Measurements from ENCODE around the gene SPOP. TPM values are rescaled to one million over a fixed set of nuclear protein-coding genes. Genes with fewer than 3 reads are reported as not detected.

SPOP gene
- total RNA-seq, 2 donors from 2014 or later = 77.8 to 82.2 TPM

DNA sequence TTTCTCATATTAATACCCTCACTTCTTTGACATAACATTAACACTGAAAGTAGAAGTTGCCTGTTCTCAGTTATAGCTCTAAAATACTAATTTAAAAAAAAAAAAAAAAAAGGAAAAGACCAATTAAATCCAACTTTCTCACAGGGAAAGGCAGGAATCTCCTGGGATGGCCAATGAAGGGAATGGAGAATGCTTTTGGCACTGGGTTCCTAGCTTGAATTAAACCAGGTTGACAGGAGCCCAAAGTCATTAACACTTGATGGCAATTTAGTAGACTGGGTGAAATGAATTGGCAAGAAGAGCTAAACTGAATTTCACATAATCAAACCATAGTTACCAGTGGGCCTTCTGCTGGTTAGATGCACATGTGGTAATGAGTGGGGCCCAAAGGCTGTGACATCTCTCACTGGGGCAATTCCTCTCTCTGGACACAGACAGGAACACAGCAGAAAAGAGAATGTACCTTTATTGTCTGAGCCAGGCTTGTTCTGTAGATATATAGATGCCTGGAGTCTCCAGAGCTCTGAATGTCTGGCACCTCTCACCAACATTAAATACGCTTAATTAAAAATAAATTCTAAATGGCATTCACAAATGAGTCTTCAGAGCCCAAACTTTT, 64.6 kb downstream of the SPOP start:
- Mint-ChIP-seq H3K36me3 (ENCODE audit: insufficient read depth in 2 of 2) (peaks cover 11 to 22% of the 10 kb centered on the region in 2 donors), H3K4me1 (ENCODE audit: low read depth) (peaks cover 15% of the 10 kb centered on the region), H3K27ac (no peak overlapping the region), H3K27me3 (ENCODE audit: low read depth) (no peaks in the 10 kb centered on the region), H3K4me3 (no peak overlapping the region), H3K9me3 (no peaks in the 10 kb centered on the region)
- no peak for ATAC-seq (replicated peaks in 1 of 2)
- DNase-seq = no peak

DNA sequence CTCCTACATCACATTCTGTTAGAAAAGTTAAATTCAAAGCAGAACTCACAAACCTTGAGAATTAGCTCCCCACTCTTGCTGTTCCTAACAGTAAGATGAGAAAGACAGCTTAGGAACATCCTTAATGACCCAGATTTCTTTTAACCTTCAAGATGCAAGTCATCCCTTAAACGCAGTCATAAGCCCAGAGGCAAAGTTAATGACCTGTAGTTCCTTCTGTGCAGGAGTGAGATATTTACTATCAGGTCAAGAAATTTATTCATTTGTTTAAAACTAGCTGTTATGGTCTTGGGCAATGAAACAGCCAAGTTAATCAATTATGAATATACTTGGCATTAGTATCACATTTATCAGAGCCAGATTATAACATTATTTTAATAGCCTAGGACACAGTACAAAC, 65.2 kb downstream of the SPOP start:
- ATAC-seq (replicated peaks in 1 of 2) (no peak), DNase-seq (no peak)
- no peaks in the 10 kb centered on the region for H3K9me3 Mint-ChIP-seq
- H3K36me3 Mint-ChIP-seq (ENCODE audit: insufficient read depth in 2 of 2) = peaks cover 11 to 22% of the 10 kb centered on the region in 2 donors
- no peak overlapping the region for H3K4me3 Mint-ChIP-seq
- peak overlapping the region; percentile 26 for H3K27ac Mint-ChIP-seq
- peaks cover 12% of the 10 kb centered on the region for H3K4me1 Mint-ChIP-seq (ENCODE audit: low read depth)
- no peaks in the 10 kb centered on the region for H3K27me3 Mint-ChIP-seq (ENCODE audit: low read depth)

DNA sequence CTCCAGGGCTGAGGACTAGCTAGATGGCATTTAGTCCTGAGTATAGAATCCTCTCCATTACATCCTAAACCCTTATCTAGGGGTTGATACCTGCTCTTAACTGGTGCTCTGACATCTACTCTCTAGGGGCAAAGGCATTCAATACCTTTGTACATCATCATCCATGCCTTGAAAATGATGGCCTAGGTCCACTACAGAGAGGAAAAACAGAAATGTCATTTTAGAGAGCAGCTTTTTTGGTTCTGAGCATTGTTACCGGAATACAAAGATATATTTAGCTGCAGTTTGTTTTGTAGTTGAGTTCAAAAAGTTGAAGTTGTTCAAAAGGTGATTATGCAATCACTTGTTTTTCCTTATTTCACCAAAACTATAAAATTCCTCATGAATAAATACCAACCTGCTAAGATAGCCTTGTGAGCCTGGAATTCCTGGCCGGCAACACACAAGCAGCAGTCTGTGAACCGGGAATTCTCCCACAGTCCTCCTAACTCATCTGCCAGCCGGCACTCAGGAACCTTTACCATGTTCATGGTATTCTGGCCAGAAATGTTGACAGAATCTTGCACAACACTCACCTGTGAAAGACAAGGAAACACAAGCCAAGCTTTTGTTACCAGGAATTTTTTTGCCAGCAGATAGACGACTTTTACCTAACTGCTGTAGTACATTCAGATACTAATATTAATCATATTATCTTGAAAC, 66.9 kb downstream of the SPOP start:
- Mint-ChIP-seq H3K36me3 (ENCODE audit: insufficient read depth in 2 of 2) (peaks cover 10 to 23% of the 10 kb centered on the region in 2 donors), H3K9me3 (no peaks in the 10 kb centered on the region), H3K27me3 (ENCODE audit: low read depth) (no peaks in the 10 kb centered on the region), H3K4me1 (ENCODE audit: low read depth) (peaks cover 5% of the 10 kb centered on the region), H3K4me3 (no peak overlapping the region), H3K27ac (no peak overlapping the region)
- ATAC-seq (replicated peaks in 1 of 2) (no peak), DNase-seq (no peak)

DNA sequence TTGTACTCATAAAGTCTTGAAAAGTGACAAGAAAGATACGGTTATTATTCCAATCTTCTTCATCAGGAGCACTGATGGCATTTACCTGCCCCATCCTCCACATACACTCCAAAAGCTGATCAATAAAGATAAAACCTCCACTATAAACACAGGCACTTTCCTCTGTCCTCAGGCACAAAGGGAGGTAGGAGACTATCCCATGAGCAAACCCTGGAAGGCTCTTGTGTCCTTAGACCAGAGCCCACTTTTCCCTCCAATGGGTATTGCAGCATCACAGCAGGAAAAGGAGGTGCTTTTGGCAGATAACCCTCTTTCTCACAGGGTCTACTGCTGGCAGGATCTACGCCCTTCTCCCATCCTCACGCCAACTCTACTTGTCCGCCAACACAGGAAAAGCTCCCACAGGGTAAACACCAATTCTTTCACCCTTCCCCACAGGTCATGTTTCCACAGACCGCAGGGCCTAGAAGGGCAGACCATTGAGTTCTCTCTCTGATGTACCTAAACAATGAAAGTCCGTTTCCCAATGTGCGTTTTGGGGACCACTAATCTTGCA, 73.5 kb downstream of the SPOP start:
- H3K4me1 Mint-ChIP-seq (ENCODE audit: low read depth) = no peaks in the 10 kb centered on the region
- H3K36me3 Mint-ChIP-seq (ENCODE audit: insufficient read depth in 2 of 2) = peaks cover 5 to 15% of the 10 kb centered on the region in 2 donors
- DNase-seq (no peak), ATAC-seq (replicated peaks in 1 of 2) (no peak)
- no peaks in the 10 kb centered on the region for H3K9me3 Mint-ChIP-seq
- H3K4me3 Mint-ChIP-seq = no peak overlapping the region
- no peak overlapping the region for H3K27ac Mint-ChIP-seq
- no peaks in the 10 kb centered on the region for H3K27me3 Mint-ChIP-seq (ENCODE audit: low read depth)

DNA sequence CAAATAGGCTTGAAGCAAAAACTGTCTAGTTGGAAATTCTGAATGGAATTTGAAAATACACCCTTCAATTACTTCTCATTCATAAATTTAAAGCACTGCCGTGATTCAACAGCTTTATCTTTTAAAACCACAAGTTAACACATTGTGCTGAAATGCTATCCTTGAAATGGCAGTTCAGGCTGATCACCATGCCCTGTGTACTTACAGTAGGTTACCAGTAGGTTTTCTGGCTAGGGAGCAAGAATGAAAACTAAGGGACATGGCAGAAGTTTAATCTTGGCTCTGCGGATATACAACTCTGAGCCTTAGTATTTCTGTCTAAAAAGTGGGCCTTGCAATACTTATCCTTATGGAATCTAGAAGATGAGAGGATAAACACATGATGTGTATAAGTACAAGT, 74.2 kb downstream of the SPOP start:
- H3K27ac Mint-ChIP-seq = no peak overlapping the region
- no peaks in the 10 kb centered on the region for H3K4me1 Mint-ChIP-seq (ENCODE audit: low read depth)
- peaks cover 3 to 15% of the 10 kb centered on the region in 2 donors for H3K36me3 Mint-ChIP-seq (ENCODE audit: insufficient read depth in 2 of 2)
- no peak for ATAC-seq (replicated peaks in 1 of 2)
- no peak for DNase-seq
- no peaks in the 10 kb centered on the region for H3K9me3 Mint-ChIP-seq
- H3K4me3 Mint-ChIP-seq = no peak overlapping the region
- no peaks in the 10 kb centered on the region for H3K27me3 Mint-ChIP-seq (ENCODE audit: low read depth)

DNA sequence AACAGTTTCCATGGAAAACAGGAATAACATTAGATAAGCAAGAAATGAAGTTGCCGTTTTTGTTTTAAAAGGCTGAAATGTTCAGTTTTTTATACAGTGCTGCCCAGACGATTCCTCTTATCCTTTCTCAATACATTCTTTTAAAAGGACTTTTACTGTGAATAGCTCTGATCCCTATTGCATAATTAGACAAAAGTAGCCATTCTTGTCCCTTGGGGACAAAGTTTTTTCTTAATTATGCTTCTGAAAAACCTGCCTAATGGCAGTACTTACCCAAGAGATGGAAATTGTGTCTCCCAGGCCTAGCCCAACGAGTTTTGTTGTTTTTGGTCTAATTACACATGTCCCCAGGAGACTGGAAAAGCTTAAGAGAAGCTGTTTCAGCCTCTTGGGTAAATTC, 74.7 kb downstream of the SPOP start:
- ATAC-seq (replicated peaks in 1 of 2) = no peak
- no peak overlapping the region for H3K27ac Mint-ChIP-seq

DNA sequence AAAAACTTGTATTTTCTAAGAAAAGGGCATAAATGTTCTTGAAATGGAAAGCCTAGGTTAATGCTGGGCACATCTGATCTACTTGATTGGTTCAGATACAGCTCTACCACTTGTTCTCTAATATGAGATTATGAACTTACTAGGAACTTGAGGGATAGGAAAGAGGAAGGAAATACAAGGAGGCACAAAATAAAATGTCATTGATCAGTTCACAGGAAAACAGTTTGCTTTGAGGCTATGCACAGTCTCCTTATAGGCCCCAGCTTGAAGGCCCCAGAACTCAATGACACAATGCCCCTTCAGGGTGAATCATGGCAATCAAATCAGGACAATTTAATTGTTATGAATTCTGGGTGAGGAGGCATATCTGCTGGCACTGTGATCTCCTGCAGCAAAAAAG, 75.1 kb downstream of the SPOP start:
- H3K36me3 Mint-ChIP-seq (ENCODE audit: insufficient read depth in 2 of 2) = peaks cover 5 to 13% of the 10 kb centered on the region in 2 donors
- no peaks in the 10 kb centered on the region for H3K9me3 Mint-ChIP-seq
- H3K4me3 Mint-ChIP-seq = no peak overlapping the region
- ATAC-seq (replicated peaks in 1 of 2) (no peak), DNase-seq (no peak)
- peak overlapping the region; percentile 55 for H3K27ac Mint-ChIP-seq
- no peaks in the 10 kb centered on the region for H3K27me3 Mint-ChIP-seq (ENCODE audit: low read depth)
- no peaks in the 10 kb centered on the region for H3K4me1 Mint-ChIP-seq (ENCODE audit: low read depth)

More for the DNA sequence above, 74.7 kb downstream of the SPOP start:
- H3K27me3 Mint-ChIP-seq (ENCODE audit: low read depth) = no peaks in the 10 kb centered on the region
- H3K36me3 Mint-ChIP-seq (ENCODE audit: insufficient read depth in 2 of 2) = peaks cover 5 to 13% of the 10 kb centered on the region in 2 donors
- H3K4me1 Mint-ChIP-seq (ENCODE audit: low read depth) = no peaks in the 10 kb centered on the region
- no peak for DNase-seq
- no peaks in the 10 kb centered on the region for H3K9me3 Mint-ChIP-seq
- no peak overlapping the region for H3K4me3 Mint-ChIP-seq

DNA sequence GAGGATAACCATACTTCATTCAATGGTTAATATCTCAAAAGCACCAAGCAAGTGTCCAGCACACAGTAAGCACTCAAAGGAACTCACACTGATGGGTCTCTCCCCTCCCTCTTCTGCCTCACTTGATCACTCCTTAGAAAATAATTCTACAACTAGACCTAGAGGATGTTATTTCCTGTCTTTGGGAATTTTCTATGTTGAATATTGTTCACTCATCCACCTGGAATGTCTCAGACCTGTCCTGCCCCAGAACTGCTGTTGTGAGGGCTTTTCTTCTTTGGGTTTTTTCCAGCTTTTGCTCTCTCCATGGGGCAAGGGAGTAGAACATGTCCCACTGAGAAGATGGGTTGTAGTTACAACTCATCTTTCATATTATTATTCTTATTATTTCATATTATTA, 76.9 kb downstream of the SPOP start:
- Mint-ChIP-seq H3K4me1 (ENCODE audit: low read depth) (no peaks in the 10 kb centered on the region), H3K4me3 (no peak overlapping the region), H3K36me3 (ENCODE audit: insufficient read depth in 2 of 2) (peaks cover 7 to 8% of the 10 kb centered on the region in 2 donors), H3K27me3 (ENCODE audit: low read depth) (no peaks in the 10 kb centered on the region), H3K9me3 (no peaks in the 10 kb centered on the region), H3K27ac (no peak overlapping the region)
- ATAC-seq (replicated peaks in 1 of 2) = no peak
- no peak for DNase-seq

DNA sequence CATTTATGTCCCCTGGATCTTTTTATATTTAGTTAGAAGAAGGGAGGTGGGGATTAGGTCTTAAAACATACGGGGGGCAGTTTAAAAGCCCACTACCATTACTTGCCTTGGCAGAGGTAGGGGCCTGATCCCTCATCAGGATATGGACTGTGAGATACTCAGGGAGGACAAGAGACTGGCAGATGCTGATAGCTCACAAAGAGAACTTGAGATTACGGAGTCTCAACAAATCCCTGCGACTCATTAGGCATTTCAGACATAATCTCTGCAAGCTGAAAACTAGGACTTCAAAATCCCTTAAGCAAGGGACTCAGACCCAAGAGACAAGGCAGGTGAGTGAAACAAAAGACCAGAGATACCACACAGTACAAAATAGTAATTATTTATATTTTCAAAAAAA, 79.0 kb downstream of the SPOP start:
- Mint-ChIP-seq H3K27me3 (ENCODE audit: low read depth) (no peaks in the 10 kb centered on the region), H3K4me3 (no peak overlapping the region), H3K4me1 (ENCODE audit: low read depth) (no peaks in the 10 kb centered on the region), H3K9me3 (no peaks in the 10 kb centered on the region), H3K27ac (no peak overlapping the region), H3K36me3 (ENCODE audit: insufficient read depth in 2 of 2) (peaks cover 6 to 7% of the 10 kb centered on the region in 2 donors)
- DNase-seq = no peak
- ATAC-seq (replicated peaks in 1 of 2) = no peak

DNA sequence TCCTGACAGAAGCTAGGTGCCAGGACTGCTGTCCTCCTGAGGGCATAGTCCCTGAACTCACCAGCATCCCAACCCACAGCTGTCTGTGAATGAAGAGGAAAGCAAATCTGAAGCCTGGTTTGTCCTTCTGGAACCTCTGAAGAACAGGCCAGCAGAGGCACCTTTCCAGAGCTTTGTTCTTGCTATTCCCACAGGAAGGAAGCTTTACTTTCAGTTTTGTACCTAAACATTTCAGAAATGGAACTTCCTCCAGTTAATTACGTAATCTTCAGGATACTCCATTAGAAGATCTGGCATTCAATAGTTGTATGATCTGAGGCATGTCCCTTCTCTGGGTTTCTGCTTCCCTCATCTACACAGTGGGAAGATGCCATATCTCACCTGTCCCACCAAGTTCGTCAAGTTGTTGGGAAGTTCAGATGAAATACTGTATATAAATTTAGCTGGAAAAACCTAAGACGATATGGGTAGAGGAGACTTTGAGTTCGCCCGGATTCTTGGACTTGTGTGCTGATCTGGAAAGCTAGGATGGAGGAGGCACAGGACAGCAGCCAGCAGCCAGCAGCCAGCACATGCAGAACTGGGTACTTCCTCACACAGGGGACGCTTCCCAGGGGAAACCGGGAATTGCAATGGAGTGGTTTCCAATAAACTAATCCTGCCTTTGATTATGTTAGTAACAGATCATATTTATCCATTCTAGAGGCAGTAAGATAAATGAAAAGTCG, 79.8 kb downstream of the SPOP start:
- no peaks in the 10 kb centered on the region for H3K9me3 Mint-ChIP-seq
- ATAC-seq (replicated peaks in 1 of 2) (no peak), DNase-seq (no peak)
- no peaks in the 10 kb centered on the region for H3K27me3 Mint-ChIP-seq (ENCODE audit: low read depth)
- H3K36me3 Mint-ChIP-seq (ENCODE audit: insufficient read depth in 2 of 2) = peaks cover 6 to 7% of the 10 kb centered on the region in 2 donors
- no peak overlapping the region for H3K27ac Mint-ChIP-seq
- H3K4me3 Mint-ChIP-seq = no peak overlapping the region
- no peaks in the 10 kb centered on the region for H3K4me1 Mint-ChIP-seq (ENCODE audit: low read depth)

DNA sequence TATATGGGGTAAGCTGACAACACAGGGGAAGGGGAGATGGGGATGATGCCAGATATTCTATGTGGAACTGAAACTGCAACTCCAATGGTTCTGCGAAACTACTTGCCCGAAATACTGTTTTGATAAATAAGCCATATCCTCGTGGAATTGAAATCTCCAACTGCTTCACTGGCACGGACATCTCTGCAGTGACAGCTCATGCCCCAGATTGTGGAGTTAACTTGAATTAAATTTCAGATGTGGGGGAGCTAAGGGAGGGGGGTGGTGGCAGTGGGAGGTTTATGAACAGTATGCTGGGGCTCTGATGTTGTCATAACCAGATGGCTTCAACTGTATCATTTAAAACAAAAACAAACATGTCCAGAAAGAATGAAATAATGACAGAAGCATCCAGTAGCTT, 80.5 kb downstream of the SPOP start:
- H3K4me1 Mint-ChIP-seq (ENCODE audit: low read depth) = no peaks in the 10 kb centered on the region
- no peak overlapping the region for H3K4me3 Mint-ChIP-seq
- ATAC-seq (replicated peaks in 1 of 2) (no peak), DNase-seq (no peak)
- H3K27me3 Mint-ChIP-seq (ENCODE audit: low read depth) = no peaks in the 10 kb centered on the region
- H3K27ac Mint-ChIP-seq = no peak overlapping the region
- H3K36me3 Mint-ChIP-seq (ENCODE audit: insufficient read depth in 2 of 2) = peaks cover 6 to 7% of the 10 kb centered on the region in 2 donors
- no peaks in the 10 kb centered on the region for H3K9me3 Mint-ChIP-seq

DNA sequence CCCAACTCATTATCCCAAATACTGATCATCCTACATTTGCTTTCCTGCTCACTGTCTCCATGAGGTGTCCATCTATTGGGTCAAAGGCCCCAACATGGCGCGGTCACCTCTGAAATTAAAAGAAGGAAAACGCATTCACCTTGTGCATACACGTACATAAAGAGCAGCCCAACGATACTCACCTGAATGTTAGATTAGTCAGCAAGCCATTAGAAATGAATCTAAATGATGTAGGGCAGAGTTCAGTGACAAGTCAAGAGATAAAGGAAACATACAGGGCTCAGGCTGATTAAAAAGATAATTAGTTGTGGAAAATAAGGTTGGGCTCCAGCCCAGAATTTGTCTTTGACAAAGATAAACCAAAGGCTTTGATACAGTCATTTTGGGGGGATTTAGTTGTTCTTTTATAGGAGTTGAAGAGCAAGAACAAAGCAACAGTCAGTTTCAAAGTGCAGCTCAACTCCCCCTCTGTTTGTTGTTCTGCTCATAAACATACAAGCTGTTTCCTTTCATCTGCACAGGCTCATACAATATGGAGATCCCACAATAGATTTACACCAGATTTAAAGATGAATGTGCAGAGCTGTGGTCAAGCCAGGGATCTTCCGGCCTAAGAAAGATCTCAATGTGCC, 81.2 kb downstream of the SPOP start:
- ATAC-seq (replicated peaks in 1 of 2) (no peak), DNase-seq (no peak)
- H3K27me3 Mint-ChIP-seq (ENCODE audit: low read depth) = no peaks in the 10 kb centered on the region
- H3K27ac Mint-ChIP-seq = no peak overlapping the region
- no peak overlapping the region for H3K4me3 Mint-ChIP-seq
- no peaks in the 10 kb centered on the region for H3K9me3 Mint-ChIP-seq
- H3K36me3 Mint-ChIP-seq (ENCODE audit: insufficient read depth in 2 of 2) = peaks cover 5 to 7% of the 10 kb centered on the region in 2 donors
- no peaks in the 10 kb centered on the region for H3K4me1 Mint-ChIP-seq (ENCODE audit: low read depth)

DNA sequence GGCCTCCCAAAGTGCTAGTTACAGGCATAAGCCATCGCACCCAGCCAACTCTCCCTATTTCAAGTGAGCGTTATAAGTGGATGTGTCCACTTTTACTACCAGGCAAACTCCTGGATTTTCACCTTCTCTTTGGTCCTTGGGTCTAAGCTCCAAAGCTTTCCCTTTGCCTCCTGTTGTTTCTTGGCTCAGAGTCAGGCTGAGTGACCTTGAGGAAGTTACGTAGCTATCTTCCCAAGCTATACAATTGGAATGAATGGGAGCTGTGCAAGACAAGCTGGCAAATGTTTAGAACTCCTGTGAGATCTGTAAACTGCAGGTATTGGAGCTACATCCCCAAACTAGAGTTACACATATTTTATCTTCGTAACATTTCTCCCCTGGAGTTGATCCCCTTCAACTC, 81.9 kb downstream of the SPOP start:
- Mint-ChIP-seq H3K9me3 (no peaks in the 10 kb centered on the region), H3K27me3 (ENCODE audit: low read depth) (no peaks in the 10 kb centered on the region), H3K4me1 (ENCODE audit: low read depth) (no peaks in the 10 kb centered on the region), H3K27ac (no peak overlapping the region), H3K36me3 (ENCODE audit: insufficient read depth in 2 of 2) (peaks cover 3 to 4% of the 10 kb centered on the region in 2 donors), H3K4me3 (no peak overlapping the region)
- ATAC-seq (replicated peaks in 1 of 2) (no peak), DNase-seq (no peak)
